NCI-H2029 treated with DMSO at 0.1 percent for 48 hours (cell line): ENCODE results near the gene PROP1.
"Not testable (repeated sequence)": the region's sequence is repeated elsewhere in the genome, so short reads cannot be mapped to it uniquely, and the experiment has no call there.

Experiments
- DNase-seq: peaks from one replicate; lab custom pipeline; 2025; lab: John Stamatoyannopoulos, UW

Gene PROP1

DNA sequence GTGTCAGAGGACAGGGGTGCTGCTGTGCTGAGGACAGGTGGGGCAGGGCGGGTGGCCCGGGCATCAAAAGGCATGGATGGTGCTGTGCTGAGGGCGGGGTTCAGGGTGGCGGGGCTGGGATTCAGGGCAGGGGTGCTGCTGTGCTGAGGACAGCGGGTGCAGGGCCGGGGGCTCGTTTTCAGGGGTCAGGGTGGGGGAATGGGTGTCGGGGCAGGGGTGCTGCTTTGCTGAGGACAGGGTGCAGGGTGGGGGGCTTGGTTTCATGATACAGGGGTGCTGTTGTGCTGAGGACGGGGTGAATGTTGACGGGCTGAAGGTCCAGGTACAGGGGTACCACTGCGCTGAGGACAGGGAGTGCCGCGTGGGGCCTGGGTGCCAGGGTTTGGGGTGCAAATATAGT, 50.9 kb downstream of the PROP1 start:
- not testable (repeated sequence) for DNase-seq

DNA sequence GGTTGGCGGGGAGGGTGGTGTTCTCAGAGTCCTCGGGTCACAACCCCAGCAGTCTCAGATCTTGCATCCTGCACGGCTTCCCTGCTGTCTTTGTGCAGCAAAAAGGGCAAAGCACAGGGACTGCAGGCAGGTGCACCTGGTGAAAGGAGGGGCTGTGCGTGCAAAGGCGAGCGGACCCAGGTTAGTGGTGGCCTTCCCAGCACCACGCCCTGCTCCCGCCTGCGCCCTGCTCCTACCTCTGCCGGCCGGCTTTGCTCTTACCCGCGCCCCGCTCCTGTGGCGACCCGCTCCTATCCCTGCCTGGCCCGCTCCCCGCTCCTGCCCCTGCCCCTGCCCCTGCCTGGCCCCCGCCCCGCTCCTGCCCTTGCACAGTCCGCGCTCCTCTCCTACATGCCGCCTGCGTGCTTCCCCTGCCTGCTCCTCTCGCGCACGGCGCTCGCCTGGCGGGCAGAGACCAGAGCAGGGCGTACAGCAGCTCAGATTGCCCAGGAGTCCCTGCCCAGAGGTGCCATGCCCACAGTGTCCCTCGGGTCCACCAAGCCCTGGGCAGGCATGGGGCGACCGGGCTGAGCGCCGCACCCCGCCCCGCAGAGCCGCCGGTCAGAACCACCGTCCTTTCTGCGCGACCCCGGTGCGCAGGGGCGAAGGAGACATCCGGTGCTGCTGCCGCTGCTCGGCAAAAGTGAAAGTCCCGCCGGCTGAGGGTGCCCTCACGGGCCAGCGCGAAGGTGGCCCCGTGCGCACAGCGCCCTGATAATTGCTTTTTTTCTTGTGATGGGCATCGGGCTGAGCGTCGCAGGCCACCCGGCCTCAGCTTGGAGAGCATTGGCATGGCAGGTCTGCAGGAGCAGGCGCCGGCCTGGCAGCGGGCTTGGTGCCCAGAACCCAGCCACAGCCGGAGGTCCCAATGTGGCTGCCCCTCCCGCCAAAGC, 52.0 kb downstream of the PROP1 start:
- not testable (repeated sequence) for DNase-seq

DNA sequence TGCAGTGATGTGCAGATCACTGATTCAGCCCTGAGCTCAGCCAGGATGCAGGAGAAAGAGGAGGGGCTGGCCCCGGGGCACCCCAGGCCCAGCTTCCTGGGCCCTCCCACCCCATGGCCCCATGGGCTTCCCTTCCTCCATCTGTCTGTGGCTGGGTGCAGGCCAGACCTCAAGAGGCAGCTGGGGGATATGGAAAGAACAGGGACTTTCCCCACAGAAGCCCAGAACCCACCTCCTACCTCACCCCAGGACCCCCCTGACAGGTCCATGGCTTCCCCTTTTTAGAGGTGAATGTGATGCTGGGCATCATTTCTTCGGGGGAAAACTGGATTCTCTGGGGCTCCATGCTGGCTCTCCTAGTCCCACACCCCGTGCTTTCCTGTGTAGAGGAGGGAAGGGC, 53.1 kb downstream of the PROP1 start:
- not testable (repeated sequence) for DNase-seq
